Measurements from ENCODE around the gene DTNA. TPM values are rescaled to one million over a fixed set of nuclear protein-coding genes. Genes with fewer than 3 reads are reported as not detected.
"Not testable (repeated sequence)": the region's sequence is repeated elsewhere in the genome, so short reads cannot be mapped to it uniquely, and the experiment has no call there.

Gene DTNA
- total and polyA plus RNA-seq, 8 donors, result 11.1 to 113 (median 19.8) TPM

GRCh38 chr18:34913837-34914661 is 204.0 kb downstream of the DTNA start:
- Histone ChIP-seq H3K27ac (no peak overlapping the region), H3K4me1 (no peaks in the 10 kb centered on the region), H3K36me3 (no peaks in the 10 kb centered on the region), H3K27me3 (no peaks in the 10 kb centered on the region), H3K9me3 (no peaks in the 10 kb centered on the region), H3K4me3 (no peak overlapping the region)
- peak in 1 of 2 donors; percentile 33 for DNase-seq
- TF ChIP-seq EP300 (IDR thresholded peaks at IDR 0.05), result no peak
- TF ChIP-seq POLR2AphosphoS5 (IDR thresholded peaks at IDR 0.05), result no peak
- no peak for TF ChIP-seq POLR2A (IDR thresholded peaks at IDR 0.05)
- no peak for TF ChIP-seq CTCF (IDR thresholded peaks at IDR 0.05)
- WGBS, 5 donors, result 72 to 86% (median 81%) methylated on average over 4 of the region's 4 CpGs
- intact Hi-C loops (cut with DNase I; ENCODE audit: low total_unique reads), result no loop called here

GRCh38 chr18:34915046-34915445 is 204.9 kb downstream of the DTNA start:
- H3K36me3 ChIP-seq, result no peaks in the 10 kb centered on the region
- intact Hi-C loops (cut with DNase I; ENCODE audit: low total_unique reads), result no loop called here
- WGBS, 5 donors, result 69 to 85% (median 79%) methylated on average over 3 of the region's 3 CpGs
- DNase-seq, result no peak
- no peak overlapping the region for H3K4me3 ChIP-seq
- no peak overlapping the region for H3K27ac ChIP-seq
- no peaks in the 10 kb centered on the region for H3K9me3 ChIP-seq
- TF ChIP-seq CTCF (IDR thresholded peaks at IDR 0.05) (no peak), POLR2A (IDR thresholded peaks at IDR 0.05) (no peak), EP300 (IDR thresholded peaks at IDR 0.05) (no peak), POLR2AphosphoS5 (IDR thresholded peaks at IDR 0.05) (no peak)
- no peaks in the 10 kb centered on the region for H3K27me3 ChIP-seq
- H3K4me1 ChIP-seq, result no peaks in the 10 kb centered on the region

- H3K4me3 ChIP-seq; H3K27me3 ChIP-seq; H3K4me1 ChIP-seq; H3K36me3 ChIP-seq; H3K27ac ChIP-seq; intact Hi-C loops (cut with DNase I; ENCODE audit: low total_unique reads); H3K9me3 ChIP-seq; DNase-seq: not testable (repeated sequence)
- 95 to 98% (median 97%) methylated on average over 7 of the region's 7 CpGs for WGBS, 5 donors
Measured at GRCh38 chr18:34916539-34916938, 206.4 kb downstream of the DTNA start.

- Histone ChIP-seq H3K27me3 (no peaks in the 10 kb centered on the region), H3K4me1 (no peaks in the 10 kb centered on the region), H3K9me3 (no peaks in the 10 kb centered on the region), H3K36me3 (no peaks in the 10 kb centered on the region), H3K27ac (no peak overlapping the region), H3K4me3 (no peak overlapping the region)
- 41 to 63% (median 52%) methylated on average over 5 of the region's 5 CpGs for WGBS, 5 donors
- no peak for DNase-seq
- intact Hi-C loops (cut with DNase I; ENCODE audit: low total_unique reads), result no loop called here
- TF ChIP-seq POLR2A (IDR thresholded peaks at IDR 0.05) (no peak), EP300 (IDR thresholded peaks at IDR 0.05) (no peak), CTCF (IDR thresholded peaks at IDR 0.05) (no peak), POLR2AphosphoS5 (IDR thresholded peaks at IDR 0.05) (no peak)
Measured at GRCh38 chr18:34918856-34919255, 208.8 kb downstream of the DTNA start.

- H3K36me3 ChIP-seq, result no peaks in the 10 kb centered on the region
- no peaks in the 10 kb centered on the region for H3K9me3 ChIP-seq
- TF ChIP-seq POLR2A (IDR thresholded peaks at IDR 0.05) (no peak), CTCF (IDR thresholded peaks at IDR 0.05) (no peak), POLR2AphosphoS5 (IDR thresholded peaks at IDR 0.05) (no peak), EP300 (IDR thresholded peaks at IDR 0.05) (no peak)
- H3K27ac ChIP-seq, result no peak overlapping the region
- H3K4me1 ChIP-seq, result no peaks in the 10 kb centered on the region
- WGBS, 5 donors, result 70 to 81% (median 79%) methylated on average over 1 of the region's 1 CpG
- H3K27me3 ChIP-seq, result no peaks in the 10 kb centered on the region
- H3K4me3 ChIP-seq, result no peak overlapping the region
- no peak for DNase-seq
- intact Hi-C loops (cut with DNase I; ENCODE audit: low total_unique reads), result no loop called here
Measured at GRCh38 chr18:34921226-34921625, 211.1 kb downstream of the DTNA start.
